Measurements from ENCODE around the gene PCDH7.

PCDH7 gene

DNA sequence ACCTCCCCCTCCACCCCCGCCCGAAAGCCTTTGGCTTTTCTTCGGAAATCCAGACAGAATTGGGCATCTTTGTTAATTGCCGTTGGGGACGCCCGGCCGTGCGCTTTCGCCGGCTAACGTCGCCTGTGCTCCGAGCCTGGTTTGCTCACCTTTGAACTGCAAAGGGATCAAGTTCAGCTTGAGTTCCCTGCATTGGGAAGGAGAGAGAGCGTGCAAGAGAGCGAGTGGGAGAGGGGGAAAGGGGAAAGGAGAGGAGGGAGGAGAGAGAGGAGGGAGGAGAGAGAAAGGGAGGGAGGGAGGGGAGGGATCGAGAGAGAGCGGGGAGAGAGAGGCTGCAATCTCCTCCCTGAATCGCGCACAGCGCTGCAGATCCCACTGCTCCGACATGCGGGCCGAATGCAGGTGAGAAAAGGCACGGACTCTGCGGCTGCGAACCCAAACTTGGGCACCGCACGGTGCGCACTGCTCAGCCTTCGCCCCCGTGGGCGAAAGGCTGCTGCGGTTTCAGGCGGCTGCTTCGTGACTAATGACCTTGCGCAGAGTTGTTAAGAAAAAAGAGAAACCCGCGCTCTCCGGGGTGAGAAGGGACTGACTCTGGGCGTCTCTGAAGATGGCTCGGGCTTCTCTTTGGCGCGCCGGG lies at the start of gene PCDH7:
PCDH7 (plus strand) TSS at position 349 of the 640 bp plus-strand sequence. CDS start 1,054 bp downstream, outside the sequence.
- no peak for DNase-seq

GRCh38 chr4:30671926-30672448 lies 48.2 kb upstream of the PCDH7 start:
- no peak for DNase-seq

DNA sequence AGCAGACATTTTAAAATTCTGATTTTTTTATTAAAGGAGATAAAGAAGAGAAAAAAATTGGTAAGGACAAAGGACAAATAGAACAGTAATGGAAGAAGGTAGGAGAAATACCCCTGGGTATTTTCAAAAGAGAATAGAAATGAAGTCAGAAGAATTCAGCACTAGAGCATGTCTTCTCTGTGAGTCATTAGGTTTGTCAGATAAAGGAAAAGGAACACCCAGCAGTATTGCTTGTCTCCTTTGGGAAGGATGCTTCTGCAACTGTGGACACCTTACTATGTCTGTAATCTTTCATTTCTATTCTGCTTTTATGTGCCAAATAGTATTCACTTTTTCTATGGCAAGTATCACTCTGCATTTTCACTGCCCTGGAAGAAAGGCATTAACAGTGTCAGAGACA lies 24.0 kb upstream of the PCDH7 start:
- no peak for DNase-seq

GRCh38 chr4:30714408-30715031 lies 5.6 kb upstream of the PCDH7 start:
- no peak for DNase-seq

DNA sequence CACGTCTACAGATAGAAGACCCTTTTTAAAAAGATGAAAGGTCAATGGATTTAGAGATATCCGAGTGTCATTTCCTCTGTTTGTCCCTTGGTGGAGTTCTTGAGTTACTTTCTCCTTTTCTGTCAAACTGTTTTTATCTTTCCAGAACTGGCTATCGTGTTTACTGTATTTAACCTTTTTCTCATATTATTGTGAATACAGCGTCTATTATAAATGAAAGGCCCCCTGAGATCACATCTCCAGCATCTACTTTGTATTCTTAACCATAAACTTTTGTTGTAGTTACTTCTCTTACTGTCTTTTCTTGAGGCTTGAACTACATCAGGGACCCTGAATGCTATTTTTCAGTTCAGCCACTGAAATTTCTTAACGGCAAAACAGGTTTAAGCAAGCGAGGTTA lies 4.0 kb upstream of the PCDH7 start:
- no peak for DNase-seq

GRCh38 chr4:30716681-30717207 lies 3.4 kb upstream of the PCDH7 start:
- DNase-seq = no peak

DNA sequence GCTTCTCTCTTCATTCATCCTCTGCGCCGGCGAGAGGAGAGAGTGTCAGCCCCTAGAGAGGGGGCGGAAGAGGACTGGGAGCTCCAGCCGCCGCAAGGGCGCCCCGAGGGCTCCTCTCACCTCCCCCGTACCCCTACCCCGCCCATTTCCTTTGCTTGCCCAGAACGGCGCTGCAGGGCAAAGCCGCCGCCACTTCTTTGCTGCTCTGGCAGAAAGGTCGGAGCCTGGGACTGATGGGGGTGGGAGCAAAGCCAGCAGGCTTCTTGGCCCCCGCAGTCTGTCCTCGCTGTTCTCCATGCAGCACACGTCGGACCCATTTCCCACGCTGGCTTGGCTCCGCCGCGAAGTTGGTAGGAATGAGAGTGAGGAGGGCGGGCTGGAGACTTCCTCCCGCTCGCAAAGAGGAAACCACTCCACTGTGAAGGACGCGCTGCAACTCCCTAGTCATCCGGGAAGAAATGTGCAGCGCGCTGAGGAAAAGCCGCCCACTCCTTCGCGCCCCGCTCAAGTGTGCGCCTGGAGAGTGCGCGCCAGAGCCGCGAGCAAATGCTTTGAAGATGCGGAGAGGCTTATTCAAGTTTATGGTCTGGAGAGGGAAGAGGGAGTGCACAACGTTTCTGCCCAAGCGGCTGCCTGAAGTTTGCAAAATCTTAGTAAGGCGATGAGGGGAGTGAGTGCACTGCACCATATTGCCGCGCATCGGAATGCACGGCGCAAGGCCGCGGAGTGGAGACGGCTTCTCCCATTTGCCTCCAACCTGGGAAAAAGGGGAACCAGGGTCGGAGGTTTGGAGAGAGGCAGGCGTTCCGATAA lies 2.8 kb upstream of the PCDH7 start:
- DNase-seq = no peak

DNA sequence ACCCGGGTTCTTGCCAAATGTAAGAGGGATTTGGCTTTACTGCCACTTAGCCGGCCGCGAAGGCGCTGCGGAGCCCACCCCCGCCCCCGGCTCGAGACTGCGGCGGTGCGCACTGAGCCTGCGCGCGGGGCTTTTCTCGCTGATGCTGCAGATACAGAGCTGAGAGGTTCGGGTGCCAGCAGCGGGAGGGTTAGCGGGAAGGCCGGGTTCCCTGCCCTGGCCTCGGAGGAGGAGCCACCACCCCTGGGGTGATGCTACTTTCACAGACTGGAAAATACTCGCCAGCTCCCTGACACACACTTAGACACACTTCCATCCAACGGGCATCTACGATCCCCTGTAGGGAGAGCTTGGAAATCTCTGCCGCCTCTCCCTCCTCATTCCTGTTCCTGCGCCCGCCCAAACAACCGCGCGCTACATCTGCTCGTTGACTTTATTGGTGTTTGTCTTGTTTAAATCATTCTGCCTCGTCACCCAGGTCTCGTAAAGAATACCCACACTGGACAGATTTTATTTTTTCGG lies 2.1 kb upstream of the PCDH7 start:
- no peak for DNase-seq

- DNase-seq = no peak
These were observed 1.3 kb upstream of the PCDH7 start for GRCh38 chr4:30718641-30719453.

DNA sequence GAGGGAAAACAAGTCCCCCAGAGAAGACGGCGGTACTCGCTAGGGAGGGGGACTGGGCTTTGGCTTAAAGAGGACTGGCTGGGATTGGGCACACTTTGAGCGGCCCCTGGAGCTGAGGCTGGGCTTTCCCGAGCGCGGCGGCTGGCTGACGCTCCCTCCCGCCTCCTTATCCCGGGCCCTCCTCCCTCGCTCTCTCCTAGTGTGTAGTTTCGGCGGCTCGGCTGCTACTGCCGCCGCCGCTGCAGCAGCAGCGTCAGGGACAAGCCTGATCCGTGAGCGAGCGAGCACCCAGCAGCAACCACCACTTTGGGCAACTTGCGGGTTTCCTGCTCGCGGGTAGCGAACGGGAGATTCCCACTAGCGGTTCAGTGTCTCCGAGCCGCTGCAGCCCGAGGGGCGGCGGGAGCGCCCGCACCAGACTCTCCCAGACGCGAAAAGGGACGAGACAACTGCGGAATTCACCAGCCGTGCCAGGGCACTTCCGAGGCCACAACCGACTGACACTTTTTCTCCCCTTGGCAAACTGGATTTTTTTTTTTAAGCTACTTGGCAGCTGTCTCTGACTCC lies 632 bp upstream of the PCDH7 start:
- DNase-seq = no peak

DNA sequence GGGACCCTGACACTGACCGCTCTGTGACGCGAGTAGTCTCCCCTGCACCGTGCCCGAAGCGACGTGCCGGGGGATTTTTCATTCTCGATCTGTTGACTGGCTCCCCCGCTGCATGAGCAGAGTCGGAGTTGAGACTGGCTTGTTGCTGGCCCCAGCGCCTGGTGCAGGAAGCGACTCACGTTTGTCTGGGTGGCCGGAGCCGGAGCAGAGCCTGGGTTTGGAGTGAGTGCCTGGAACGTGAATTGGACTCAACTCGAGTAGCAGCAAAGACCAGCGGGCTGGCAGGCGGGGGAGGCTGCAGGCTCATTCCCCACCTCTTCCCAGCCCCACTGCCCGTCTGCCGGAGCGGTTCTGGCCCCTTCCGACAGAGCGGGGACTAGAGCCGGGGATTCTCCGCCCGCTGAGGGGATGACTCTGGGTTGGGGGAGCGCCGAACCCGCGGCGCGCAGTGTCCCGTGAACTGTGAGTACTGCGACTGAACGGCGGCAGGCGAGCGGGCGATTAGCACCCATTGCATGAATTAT lies 554 bp downstream of the PCDH7 start:
- DNase-seq = no peak

- no peak for DNase-seq
These were observed 1.3 kb downstream of the PCDH7 start for GRCh38 chr4:30721185-30722091.

GRCh38 chr4:30722092-30722358 lies 1.9 kb downstream of the PCDH7 start:
- no peak for DNase-seq

GRCh38 chr4:30722359-30723200 lies 2.4 kb downstream of the PCDH7 start:
- no peak for DNase-seq

GRCh38 chr4:30723201-30723955 lies 3.2 kb downstream of the PCDH7 start:
- DNase-seq = no peak

GRCh38 chr4:30724247-30724646 lies 4.1 kb downstream of the PCDH7 start:
- no peak for DNase-seq

DNA sequence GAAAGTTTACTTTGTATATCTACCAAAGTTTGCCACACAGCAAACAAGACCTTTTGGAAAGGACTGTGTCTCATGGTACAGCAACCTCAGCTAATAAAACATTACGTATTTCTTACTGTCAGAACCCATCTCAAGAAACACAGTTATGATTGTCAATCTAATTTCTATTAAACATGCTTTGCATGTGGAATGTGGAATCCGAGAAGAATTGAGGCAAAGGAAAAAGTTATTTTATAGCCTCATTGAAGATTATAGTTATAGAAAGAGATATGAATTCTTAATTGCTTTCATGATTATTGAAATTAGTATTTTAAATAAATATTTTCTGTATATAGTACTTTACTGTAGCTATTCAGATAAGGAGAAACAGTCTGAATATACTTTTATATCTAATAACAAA lies 5.4 kb downstream of the PCDH7 start:
- no peak for DNase-seq

- DNase-seq = no peak
These were observed 6.0 kb downstream of the PCDH7 start for GRCh38 chr4:30726090-30726675.

DNA sequence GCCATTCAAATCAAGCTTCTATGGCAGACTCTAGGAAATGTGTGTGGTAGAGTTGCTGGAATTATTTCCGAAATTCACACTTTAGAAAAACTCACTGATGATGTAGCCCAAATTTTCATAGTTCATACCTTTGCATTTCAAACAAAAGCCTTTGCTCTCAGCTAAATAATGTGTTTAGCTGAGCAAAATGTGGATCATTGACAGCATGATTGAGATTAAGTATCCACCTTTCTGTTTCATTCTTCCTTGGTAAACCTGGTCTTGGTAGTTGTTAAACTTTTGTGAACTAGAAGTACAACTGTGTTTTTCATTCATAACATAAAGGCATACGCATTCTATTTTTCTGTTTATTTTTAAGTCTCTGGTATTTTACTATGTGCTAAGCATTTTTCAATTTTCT lies 7.2 kb downstream of the PCDH7 start:
- DNase-seq = no peak

Measured in NCI-H2171 (cell line).